NT2/D1 (cell line): ENCODE measurements around the gene PODNL1.

Experiments
- SUZ12 ChIP-seq: IDR thresholded peaks from 2 replicates; pipeline ENCODE4 v1.6.1; 2011; ENCODE audit not compliant: insufficient read length, insufficient read depth; ENCODE audit errors: extremely low read depth
- YY1 ChIP-seq: IDR thresholded peaks from 2 replicates; pipeline ENCODE4 v1.6.1; 2011; ENCODE audit not compliant: insufficient read length, insufficient read depth
- ZNF274 ChIP-seq: IDR thresholded peaks from 2 replicates; pipeline ENCODE4 v1.6.1; 2011; ENCODE audit warnings: mild to moderate bottlenecking, low read depth, low read length

DNA sequence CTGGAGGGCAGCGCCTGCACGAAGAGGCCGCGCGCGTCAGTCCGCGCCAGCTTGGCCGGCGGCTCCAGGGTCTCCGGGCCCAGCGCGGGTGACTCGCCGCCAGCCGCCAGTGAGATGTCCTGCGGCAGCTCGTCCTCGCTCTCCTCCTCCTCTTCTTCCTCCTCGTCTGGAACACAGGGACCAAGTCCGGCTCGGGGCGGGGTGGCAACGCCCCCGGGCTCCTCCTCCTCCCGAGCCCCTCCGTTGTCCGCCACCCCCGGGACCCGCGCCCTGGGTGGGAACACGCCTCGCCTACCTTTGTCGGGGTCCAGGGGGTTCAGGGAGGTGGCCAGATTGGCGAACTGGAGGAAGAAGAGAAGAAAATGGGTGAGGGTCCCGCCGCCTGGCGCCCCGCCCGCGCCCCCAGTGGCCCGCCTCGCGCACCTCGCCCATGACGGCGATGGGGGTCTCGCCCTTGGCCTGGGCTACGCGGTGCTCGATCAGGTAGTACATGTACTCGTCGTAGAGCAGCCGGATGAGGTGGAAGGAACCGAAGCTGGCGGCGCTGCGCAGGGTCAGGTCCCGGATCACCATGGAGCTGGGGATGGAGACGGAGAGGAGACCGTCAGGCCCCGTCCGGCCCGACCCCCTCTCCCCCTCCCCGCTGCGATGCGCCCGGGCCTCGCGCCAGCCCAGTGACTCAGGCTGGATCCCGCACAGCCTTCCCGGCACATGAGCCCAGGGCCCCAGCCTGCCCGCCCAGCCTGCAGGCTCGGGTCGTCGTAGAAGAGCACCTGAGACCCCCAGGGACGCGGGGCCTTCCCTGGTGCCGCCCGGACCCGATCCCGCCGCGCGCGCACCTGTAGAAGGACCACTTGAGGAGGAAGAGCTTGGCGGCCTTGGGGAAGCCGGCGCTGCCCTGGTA lies 24.7 kb upstream of the PODNL1 start:
- TF ChIP-seq SUZ12: no peak
- TF ChIP-seq YY1: no peak
- TF ChIP-seq ZNF274: no peak
